Activated B cell treated with CpG ODN at 0.5 μM for 24 hours (primary cell): ENCODE results near the gene PISD. TPM values are rescaled to one million over a fixed set of nuclear protein-coding genes. Genes with fewer than 3 reads are reported as not detected.

Experiments
- ATAC-seq: fragments of 200-7000 bp; cut with Tn5 transposase; one replicate; pipeline ENCODE4 v1.10.0; 2021; ENCODE audit warnings: low read depth, mild to moderate bottlenecking, moderate library complexity
- CTCF ChIA-PET: fragments of 350-600 bp; sonication (Branson Sonifier 250); formaldehyde crosslinking; loops from one replicate; lab custom pipeline; 2021; ENCODE audit warnings: antibody characterized with exemption; lab: Charles Lee
- POLR2A ChIA-PET: fragments of 350-600 bp; sonication (Branson Sonifier 250); formaldehyde crosslinking; loops from one replicate; lab custom pipeline; 2021; ENCODE audit warnings: antibody characterized with exemption; lab: Charles Lee
- DNase-seq: peaks from one replicate; pipeline ENCODE4 v3.0.0; 2022
- H3K27ac Mint-ChIP-seq: one replicate; pipeline ENCODE4 v1.8.0; 2020; ENCODE audit warnings: mixed read lengths
- H3K27me3 Mint-ChIP-seq: one replicate; pipeline ENCODE4 v1.8.0; 2021; ENCODE audit warnings: mixed read lengths
- H3K36me3 Mint-ChIP-seq: one replicate; pipeline ENCODE4 v1.8.0; 2021; ENCODE audit warnings: low read depth, mixed read lengths
- H3K4me1 Mint-ChIP-seq: one replicate; pipeline ENCODE4 v1.8.0; 2021; ENCODE audit warnings: mixed read lengths
- H3K4me3 Mint-ChIP-seq: one replicate; pipeline ENCODE4 v1.8.0; 2020; ENCODE audit warnings: mild to moderate bottlenecking, mixed read lengths
- H3K9me3 Mint-ChIP-seq: one replicate; pipeline ENCODE4 v1.8.0; 2020; ENCODE audit warnings: mixed read lengths
- CTCF ChIP-seq: fragments of 200-600 bp; IDR thresholded peaks from one replicate; pipeline ENCODE4 v1.8.0; 2022; ENCODE audit warnings: antibody characterized with exemption, mild to moderate bottlenecking
- intact Hi-C: fragments of 100-400 bp; cut with micrococcal nuclease; formaldehyde crosslinking; loops from one replicate; pipeline ENCODE4 v1.15.1; 2024
- total RNA-seq: library from RNA; stranded (reverse); gene quantifications from 2 replicates; pipeline ENCODE4 v1.2.3, GENCODE V29; 2022

Gene PISD
- total RNA-seq, 1 donor from 2014 or later: 61.6 TPM

GRCh38 chr22:31579835-31580242 lies 82.2 kb downstream of the PISD start:
- intact Hi-C loops: loop anchor here (5.0 kb wide), 1 partner anchor 37 kb away; no protein-coding TSS in a partner anchor
- H3K27ac Mint-ChIP-seq: peak overlapping the region; percentile 11
- H3K4me1 Mint-ChIP-seq: peaks cover 19% of the 10 kb centered on the region
- DNase-seq: no peak
- ATAC-seq: no peak
- CTCF ChIA-PET: no interaction called here
- TF ChIP-seq CTCF: no peak
- no peak overlapping the region for H3K4me3 Mint-ChIP-seq
- H3K9me3 Mint-ChIP-seq: no peaks in the 10 kb centered on the region
- peaks cover 56% of the 10 kb centered on the region for H3K36me3 Mint-ChIP-seq
- H3K27me3 Mint-ChIP-seq: no peaks in the 10 kb centered on the region
- POLR2A ChIA-PET: no interaction called here

GRCh38 chr22:31578171-31578570 lies 83.8 kb downstream of the PISD start:
- intact Hi-C loops: no loop called here
- no peaks in the 10 kb centered on the region for H3K27me3 Mint-ChIP-seq
- CTCF ChIA-PET: no interaction called here

GRCh38 chr22:31577711-31578110 lies 84.3 kb downstream of the PISD start:
- DNase-seq: no peak
- Mint-ChIP-seq H3K36me3 (peaks cover 61% of the 10 kb centered on the region), H3K27ac (peak overlapping the region; percentile 12), H3K4me3 (no peak overlapping the region), H3K4me1 (peaks cover 10% of the 10 kb centered on the region), H3K9me3 (no peaks in the 10 kb centered on the region), H3K27me3 (no peaks in the 10 kb centered on the region)
- no peak for ATAC-seq
- intact Hi-C loops: no loop called here
- TF ChIP-seq CTCF: no peak
- ChIA-PET CTCF (no interaction called here), POLR2A (interaction anchor here (0.6 kb wide), 1 partner anchor 11 kb away, joined by 3 read pairs; no protein-coding TSS in a partner anchor)

More at GRCh38 chr22:31578171-31578570, 83.8 kb downstream of the PISD start:
- Mint-ChIP-seq H3K9me3 (no peaks in the 10 kb centered on the region), H3K4me1 (peaks cover 14% of the 10 kb centered on the region), H3K27ac (no peak overlapping the region), H3K4me3 (no peak overlapping the region), H3K36me3 (peaks cover 56% of the 10 kb centered on the region)
- DNase-seq (no peak), ATAC-seq (no peak)
- no peak for TF ChIP-seq CTCF
- POLR2A ChIA-PET: interaction anchor here (0.6 kb wide), 1 partner anchor 10 kb away, joined by 3 read pairs; no protein-coding TSS in a partner anchor

GRCh38 chr22:31575190-31575589 lies 86.8 kb downstream of the PISD start:
- intact Hi-C loops: no loop called here
- Mint-ChIP-seq H3K36me3 (peaks cover 70% of the 10 kb centered on the region), H3K9me3 (no peaks in the 10 kb centered on the region), H3K4me1 (no peaks in the 10 kb centered on the region), H3K27ac (no peak overlapping the region), H3K27me3 (no peaks in the 10 kb centered on the region), H3K4me3 (no peak overlapping the region)
- ChIA-PET POLR2A (no interaction called here), CTCF (no interaction called here)
- ATAC-seq: no peak
- no peak for DNase-seq
- TF ChIP-seq CTCF: no peak

GRCh38 chr22:31574055-31574670 lies 87.9 kb downstream of the PISD start:
- Mint-ChIP-seq H3K9me3 (no peaks in the 10 kb centered on the region), H3K27ac (no peak overlapping the region), H3K4me3 (no peak overlapping the region), H3K27me3 (no peaks in the 10 kb centered on the region), H3K4me1 (peaks cover 2% of the 10 kb centered on the region), H3K36me3 (peaks cover 70% of the 10 kb centered on the region)
- POLR2A ChIA-PET: no interaction called here
- intact Hi-C loops: no loop called here
- CTCF ChIA-PET: no interaction called here
- ATAC-seq: no peak
- no peak for TF ChIP-seq CTCF
- no peak for DNase-seq
